ENCODE results near the gene STX17.

DNA sequence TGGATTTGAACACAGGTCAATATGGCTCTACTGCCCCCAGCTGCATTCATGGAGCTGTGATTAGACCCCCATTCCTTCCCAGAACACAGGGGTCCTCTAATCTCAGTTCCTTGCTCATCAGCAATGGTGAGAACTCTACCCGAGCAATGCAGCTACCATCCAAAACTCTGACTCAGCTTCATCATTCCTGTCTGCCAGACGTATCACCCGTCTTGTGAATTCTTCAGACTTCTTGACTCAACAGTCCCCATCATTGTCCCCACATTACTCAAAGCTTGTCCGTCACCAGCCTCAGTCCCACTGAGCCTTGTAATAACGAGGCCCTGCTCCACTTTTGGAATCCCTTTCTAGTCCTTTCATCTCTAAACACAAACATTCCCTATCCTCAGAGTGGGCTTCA is 36.3 kb upstream of the STX17 start:
- no peak for TF ChIP-seq EZH2 (IDR thresholded peaks at IDR 0.05; ENCODE audit: insufficient read depth, poor library complexity, severe bottlenecking)
- no peak for TF ChIP-seq EZH2phosphoT487 (IDR thresholded peaks at IDR 0.05; ENCODE audit: insufficient read depth, low read depth)
